Peyer's patch (tissue), 4 donors: ENCODE results near the gene STIMATE. TPM values are rescaled to one million over a fixed set of nuclear protein-coding genes. Genes with fewer than 3 reads are reported as not detected.

Experiments used
- DNase-seq, 3 donors: peaks; one replicate each; pipeline ENCODE4 v3.0.0-alpha.2; 2017 to 2019
- H3K27ac ChIP-seq, 4 donors: fragments of 200-600 bp; sonication (generic); one replicate each; pipeline ENCODE4 v1.5.1; 2016 to 2019
- H3K27me3 ChIP-seq, 2 donors: fragments of 200-600 bp; sonication (generic); one replicate each; pipeline ENCODE4 v1.5.1; 2019
- H3K36me3 ChIP-seq, 3 donors: fragments of 200-600 bp; sonication (generic); one replicate each; pipeline ENCODE4 v1.5.1; 2016 to 2019
- H3K4me1 ChIP-seq, 4 donors: fragments of 200-600 bp; sonication (generic); one replicate each; pipeline ENCODE4 v1.5.1; 2016 to 2019
- H3K4me3 ChIP-seq, 4 donors: fragments of 200-600 bp; sonication (generic); 1 replicate in 3 of 4; 2 replicates in 1 of 4; pipeline ENCODE4 v1.5.1; 2016 to 2019; ENCODE audit warnings: mild to moderate bottlenecking in 1 of 4
- H3K9me3 ChIP-seq, 4 donors: fragments of 200-600 bp; sonication (generic); one replicate each; pipeline ENCODE4 v1.5.1; 2016 to 2019; ENCODE audit warnings: mild to moderate bottlenecking in 1 of 4
- POLR2A ChIP-seq, 2 donors: fragments of 450-650 bp; IDR thresholded peaks; one replicate each; pipeline ENCODE4 v1.5.1; 2017; ENCODE audit warnings: antibody characterized with exemption in 2 of 2, mild to moderate bottlenecking in 2 of 2, moderate library complexity in 2 of 2
- total RNA-seq, 4 donors: library from RNA; depleted of rRNA; stranded (reverse); fragments of >200 nt; gene quantifications; one replicate each; pipeline ENCODE4 v1.1.0, GENCODE V29; 2016
- TF ChIP-seq, protein P1 (sequence below), 6 experiments: fragments of 450-650 bp in 4 of 6; fragments of 200-600 bp in 2 of 6; sonication (generic) in 1 of 6; IDR thresholded peaks; one replicate each; pipeline ENCODE4 v1.5.1; 2017 to 2019; ENCODE audit warnings: antibody characterized with exemption in 6 of 6, mild to moderate bottlenecking in 3 of 6, moderate library complexity in 1 of 6

STIMATE gene
- total RNA-seq, 4 donors from 2014 or later = 16.1 to 91.6 (median 17.0) TPM

DNA sequence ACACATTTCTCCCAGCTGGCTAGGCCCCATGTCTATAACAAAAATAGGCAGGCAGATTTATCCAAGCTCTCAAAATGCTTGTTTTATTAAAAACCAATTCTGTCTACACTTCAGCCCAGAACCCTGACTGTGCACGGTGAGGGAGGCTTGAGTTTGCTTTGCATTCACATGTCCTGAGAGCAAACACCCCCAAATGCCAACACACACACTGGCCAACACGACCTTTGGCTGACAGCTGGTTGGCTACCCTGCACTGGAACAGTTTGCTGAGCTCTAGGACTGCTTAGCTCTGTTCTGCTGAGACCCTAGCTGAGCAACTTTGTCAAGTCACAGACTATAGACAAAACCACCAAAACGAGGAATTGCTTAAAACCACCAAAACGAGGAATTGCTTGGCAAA lies 3.6 kb downstream of the STIMATE start:
- Histone ChIP-seq H3K4me1 (peaks cover 0 to 52% (median 8%) of the 10 kb centered on the region in 4 donors), H3K27me3 (no peaks in the 10 kb centered on the region), H3K27ac (peak overlapping the region in 2 of 4 donors; percentile 37 to 68), H3K4me3 (no peak overlapping the region), H3K36me3 (no peaks in the 10 kb centered on the region), H3K9me3 (no peaks in the 10 kb centered on the region)
- TF ChIP-seq, protein P1, sequence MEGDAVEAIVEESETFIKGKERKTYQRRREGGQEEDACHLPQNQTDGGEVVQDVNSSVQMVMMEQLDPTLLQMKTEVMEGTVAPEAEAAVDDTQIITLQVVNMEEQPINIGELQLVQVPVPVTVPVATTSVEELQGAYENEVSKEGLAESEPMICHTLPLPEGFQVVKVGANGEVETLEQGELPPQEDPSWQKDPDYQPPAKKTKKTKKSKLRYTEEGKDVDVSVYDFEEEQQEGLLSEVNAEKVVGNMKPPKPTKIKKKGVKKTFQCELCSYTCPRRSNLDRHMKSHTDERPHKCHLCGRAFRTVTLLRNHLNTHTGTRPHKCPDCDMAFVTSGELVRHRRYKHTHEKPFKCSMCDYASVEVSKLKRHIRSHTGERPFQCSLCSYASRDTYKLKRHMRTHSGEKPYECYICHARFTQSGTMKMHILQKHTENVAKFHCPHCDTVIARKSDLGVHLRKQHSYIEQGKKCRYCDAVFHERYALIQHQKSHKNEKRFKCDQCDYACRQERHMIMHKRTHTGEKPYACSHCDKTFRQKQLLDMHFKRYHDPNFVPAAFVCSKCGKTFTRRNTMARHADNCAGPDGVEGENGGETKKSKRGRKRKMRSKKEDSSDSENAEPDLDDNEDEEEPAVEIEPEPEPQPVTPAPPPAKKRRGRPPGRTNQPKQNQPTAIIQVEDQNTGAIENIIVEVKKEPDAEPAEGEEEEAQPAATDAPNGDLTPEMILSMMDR (IDR thresholded peaks at IDR 0.05) = no peak
- no peak for TF ChIP-seq POLR2A (IDR thresholded peaks at IDR 0.05)
- no peak for DNase-seq

DNA sequence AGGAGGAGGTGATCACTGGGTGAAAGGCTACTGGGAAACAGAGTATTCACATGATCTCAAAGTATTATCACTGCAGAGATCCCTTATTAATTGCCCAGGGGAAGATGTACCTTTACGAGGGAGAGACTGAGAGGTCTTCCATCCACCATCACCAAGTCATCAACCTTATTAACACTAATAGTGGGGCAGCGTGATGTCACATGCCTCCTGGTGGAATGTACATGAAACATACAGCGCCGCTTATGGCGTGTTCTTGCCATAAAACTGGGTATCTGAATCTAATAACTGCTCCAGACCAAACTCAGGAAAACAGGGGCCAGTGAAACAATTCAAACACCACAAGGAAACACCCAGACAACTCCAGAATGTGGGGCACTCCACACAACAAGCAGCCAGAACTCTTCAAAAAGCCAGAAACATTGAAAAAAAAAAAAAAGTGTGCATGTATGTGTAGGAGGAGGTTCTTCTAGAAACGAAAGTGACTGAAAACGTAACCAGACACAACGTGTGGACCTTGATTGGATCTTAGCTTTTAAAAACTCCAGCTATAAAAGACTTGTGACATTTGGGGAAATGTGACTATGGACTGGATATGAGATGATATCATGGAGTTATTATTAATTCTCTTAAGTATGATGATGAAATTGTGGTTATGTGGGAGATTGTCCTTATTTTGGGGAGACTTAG lies 4.6 kb downstream of the STIMATE start:
- H3K36me3 ChIP-seq = no peaks in the 10 kb centered on the region
- no peak for TF ChIP-seq POLR2A (IDR thresholded peaks at IDR 0.05)
- TF ChIP-seq, protein P1 (IDR thresholded peaks at IDR 0.05) = peak in 5 of 6 experiments; percentile 12 to 50 (median 27)
- peak overlapping the region; percentile 5 to 34 (median 16) for H3K4me3 ChIP-seq
- H3K9me3 ChIP-seq = no peaks in the 10 kb centered on the region
- DNase-seq = peak in 2 of 3 donors; percentile 62 to 66
- peaks cover 0 to 52% (median 8%) of the 10 kb centered on the region in 4 donors for H3K4me1 ChIP-seq
- peak overlapping the region in 3 of 4 donors; percentile 42 to 68 (median 45) for H3K27ac ChIP-seq
- H3K27me3 ChIP-seq = no peaks in the 10 kb centered on the region

DNA sequence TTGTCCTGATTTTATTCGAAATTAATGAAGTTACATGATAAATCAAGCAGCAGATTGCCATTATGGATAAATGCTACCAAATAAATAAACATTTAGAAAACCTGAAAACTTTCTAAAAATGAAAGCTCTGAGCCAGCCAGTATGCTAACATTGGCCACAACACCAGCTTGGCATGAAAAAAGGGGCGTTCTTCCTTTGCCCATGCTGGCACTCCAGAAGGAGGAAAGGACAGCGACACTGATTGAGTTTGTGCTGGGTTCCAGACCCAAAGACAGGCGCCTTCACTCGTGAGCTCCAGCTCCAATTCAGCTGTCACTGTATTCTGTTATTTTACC lies 5.1 kb downstream of the STIMATE start:
- peaks cover 0 to 52% (median 8%) of the 10 kb centered on the region in 4 donors for H3K4me1 ChIP-seq
- peak overlapping the region in 3 of 4 donors; percentile 42 to 68 (median 45) for H3K27ac ChIP-seq

DNA sequence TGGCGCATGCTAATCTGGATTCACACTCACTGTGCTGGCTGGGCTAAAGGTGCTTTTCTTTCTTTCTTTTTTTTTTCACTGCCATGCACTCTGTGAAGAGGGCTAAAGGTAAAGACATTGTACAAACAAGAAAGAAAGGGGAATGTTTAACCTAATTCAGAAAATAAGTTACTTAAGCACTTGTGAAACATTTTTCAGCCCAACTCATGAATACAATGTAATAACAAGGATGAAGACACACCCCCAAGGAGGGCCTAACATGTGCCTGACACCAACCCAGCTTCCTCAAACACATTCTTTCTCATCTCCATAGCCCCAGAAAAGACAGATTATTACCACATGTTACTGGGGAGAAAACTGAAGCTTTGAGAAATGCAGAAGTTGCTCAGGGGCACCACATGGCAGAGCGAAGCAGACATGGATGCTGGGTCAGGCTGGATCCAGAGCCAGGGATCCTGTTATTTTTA lies 5.7 kb downstream of the STIMATE start:
- TF ChIP-seq, protein P1 (IDR thresholded peaks at IDR 0.05) = no peak
- no peak for TF ChIP-seq POLR2A (IDR thresholded peaks at IDR 0.05)
- Histone ChIP-seq H3K4me1 (peaks cover 0 to 52% (median 8%) of the 10 kb centered on the region in 4 donors), H3K27me3 (no peaks in the 10 kb centered on the region), H3K27ac (peak overlapping the region in 3 of 4 donors; percentile 14 to 68 (median 42)), H3K4me3 (no peak overlapping the region), H3K9me3 (no peaks in the 10 kb centered on the region), H3K36me3 (no peaks in the 10 kb centered on the region)
- no peak for DNase-seq

More for the DNA sequence above, 5.1 kb downstream of the STIMATE start:
- no peak for TF ChIP-seq POLR2A (IDR thresholded peaks at IDR 0.05)
- TF ChIP-seq, protein P1 (IDR thresholded peaks at IDR 0.05) = no peak
- H3K27me3 ChIP-seq = no peaks in the 10 kb centered on the region
- peak overlapping the region in 2 of 4 donors; percentile 14 to 34 for H3K4me3 ChIP-seq
- no peaks in the 10 kb centered on the region for H3K36me3 ChIP-seq
- no peaks in the 10 kb centered on the region for H3K9me3 ChIP-seq
- DNase-seq = no peak

DNA sequence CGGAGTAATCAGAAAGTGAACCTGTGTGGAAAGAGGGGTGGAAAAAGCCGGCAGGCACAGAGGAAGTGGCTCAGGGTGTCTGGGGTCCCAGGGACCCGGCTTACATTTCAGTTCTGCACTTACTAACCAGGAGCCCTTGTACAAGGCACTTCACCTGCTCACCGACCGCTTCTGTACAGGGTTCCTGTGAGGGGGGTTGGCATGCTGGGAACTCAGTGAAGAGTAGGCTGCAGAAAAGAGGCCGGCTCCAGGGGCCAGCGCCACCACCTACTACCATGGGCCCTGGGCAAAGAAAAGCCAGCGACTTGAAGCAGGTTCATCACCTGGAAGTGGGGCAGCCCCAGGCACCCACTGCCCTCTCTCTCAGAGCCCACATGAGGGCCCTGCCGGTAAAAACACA lies 6.2 kb downstream of the STIMATE start:
- H3K4me1 ChIP-seq = peaks cover 0 to 47% (median 8%) of the 10 kb centered on the region in 4 donors
- TF ChIP-seq, protein P1 (IDR thresholded peaks at IDR 0.05) = no peak

More for the DNA sequence above, 6.2 kb downstream of the STIMATE start:
- Histone ChIP-seq H3K9me3 (no peaks in the 10 kb centered on the region), H3K27ac (peak overlapping the region in 2 of 4 donors; percentile 0 to 60), H3K27me3 (no peaks in the 10 kb centered on the region), H3K4me3 (no peak overlapping the region), H3K36me3 (no peaks in the 10 kb centered on the region)
- peak in 1 of 3 donors; percentile 18 for DNase-seq
